ENCODE results near the gene GPR18. TPM values are rescaled to one million over a fixed set of nuclear protein-coding genes. Genes with fewer than 3 reads are reported as not detected.

The GPR18 gene
- total RNA-seq, 1 experiment from 2014 or later: not detected

DNA sequence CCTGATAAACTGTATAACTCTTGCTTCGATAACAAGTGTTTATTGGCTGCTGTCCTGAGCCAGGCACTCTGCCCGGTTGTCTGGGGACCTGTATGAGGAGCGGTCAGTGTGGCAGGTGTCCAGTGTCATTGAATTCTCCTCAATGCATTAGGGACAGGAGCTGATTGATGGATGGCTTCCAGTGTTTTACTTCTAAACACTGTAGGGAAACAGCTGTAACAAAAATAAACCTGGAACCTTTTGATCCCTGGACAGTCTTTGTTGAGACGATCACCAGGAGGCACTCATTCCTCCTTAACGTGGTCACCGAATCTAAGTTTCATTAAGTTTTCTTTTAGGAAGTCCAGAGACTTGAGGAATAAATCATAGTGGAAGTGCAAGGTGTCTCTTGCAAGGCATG, 39.6 kb downstream of the GPR18 start:
- no peaks in the 10 kb centered on the region for H3K9me3 Mint-ChIP-seq
- Histone ChIP-seq H2BK20ac (ENCODE audit: low read depth, low read length, poor library complexity, severe bottlenecking) (no peak overlapping the region), H3K27me3 (ENCODE audit: insufficient read depth, low read length) (no peaks in the 10 kb centered on the region), H3K9ac (ENCODE audit: extremely low read depth, insufficient read length, low read length) (no peak overlapping the region), H3K9me3 (ENCODE audit: control insufficient read depth, low read depth, low read length) (no peaks in the 10 kb centered on the region), H4K20me1 (ENCODE audit: control insufficient read depth, insufficient read depth, insufficient read length) (no peaks in the 10 kb centered on the region), H2BK15ac (ENCODE audit: low read depth, low read length) (no peak overlapping the region), H3T11ph (ENCODE audit: low read length) (no peak overlapping the region), H2AFZ (ENCODE audit: low read length) (no peak overlapping the region), H3K14ac (ENCODE audit: insufficient read depth, low read length) (no peak overlapping the region), H3K79me1 (ENCODE audit: insufficient read depth, low read depth, low read length, poor library complexity, severe bottlenecking) (peaks cover 3% of the 10 kb centered on the region), H3K27ac (ENCODE audit: insufficient read length, low read depth, low read length) (no peak overlapping the region), H2BK12ac (ENCODE audit: insufficient read length, low read depth, low read length) (no peak overlapping the region), H3K23ac (ENCODE audit: insufficient read length, low read depth, low read length) (no peak overlapping the region), H3K79me2 (ENCODE audit: insufficient read depth, low read length) (peaks cover 16% of the 10 kb centered on the region), H4K8ac (replicated peaks; ENCODE audit: insufficient read length, low read depth, low read length) (no peak overlapping the region), H3K56ac (ENCODE audit: insufficient read length, low read depth, low read length) (no peak overlapping the region), H2AK5ac (ENCODE audit: insufficient read length, low read length) (no peak overlapping the region), H3K4me1 (ENCODE audit: insufficient read depth, low read length) (peaks cover 5% of the 10 kb centered on the region; the same call in 1 of the 2 replicates), H3K23me2 (ENCODE audit: insufficient read length, low read depth, low read length, poor library complexity, severe bottlenecking) (no peaks in the 10 kb centered on the region), H3K18ac (ENCODE audit: insufficient read length, low read depth, low read length) (no peak overlapping the region), H3K4me2 (ENCODE audit: insufficient read depth, insufficient read length, low read length) (no peak overlapping the region), H3K4ac (ENCODE audit: low read depth, low read length) (no peak overlapping the region), H2BK120ac (ENCODE audit: low read depth, low read length, poor library complexity, severe bottlenecking) (no peak overlapping the region), H2BK5ac (ENCODE audit: insufficient read length, low read length) (no peak overlapping the region), H4K91ac (ENCODE audit: insufficient read length, low read depth, low read length) (no peak overlapping the region), H4K5ac (ENCODE audit: insufficient read length, low read depth, low read length) (no peak overlapping the region)
- H3K36me3 Mint-ChIP-seq (ENCODE audit: insufficient read depth in 1 of 3, low read depth in 3 of 3): peaks cover 9 to 17% (median 11%) of the 10 kb centered on the region in 3 experiments; a peak in 6 of 7 replicates
- peak overlapping the region in 2 of 3 experiments; percentile 63 to 71; a peak in 4 of 7 replicates for H3K27ac Mint-ChIP-seq
- no peak overlapping the region for H3K4me3 Mint-ChIP-seq
- WGBS (ENCODE audit: extremely low coverage, insufficient read length, low lambda C conversion rate): no CpG with 5 or more reads among the region's 6 CpGs
- no peaks in the 10 kb centered on the region for H3K27me3 Mint-ChIP-seq (ENCODE audit: low read depth)
- TF ChIP-seq, protein P1, sequence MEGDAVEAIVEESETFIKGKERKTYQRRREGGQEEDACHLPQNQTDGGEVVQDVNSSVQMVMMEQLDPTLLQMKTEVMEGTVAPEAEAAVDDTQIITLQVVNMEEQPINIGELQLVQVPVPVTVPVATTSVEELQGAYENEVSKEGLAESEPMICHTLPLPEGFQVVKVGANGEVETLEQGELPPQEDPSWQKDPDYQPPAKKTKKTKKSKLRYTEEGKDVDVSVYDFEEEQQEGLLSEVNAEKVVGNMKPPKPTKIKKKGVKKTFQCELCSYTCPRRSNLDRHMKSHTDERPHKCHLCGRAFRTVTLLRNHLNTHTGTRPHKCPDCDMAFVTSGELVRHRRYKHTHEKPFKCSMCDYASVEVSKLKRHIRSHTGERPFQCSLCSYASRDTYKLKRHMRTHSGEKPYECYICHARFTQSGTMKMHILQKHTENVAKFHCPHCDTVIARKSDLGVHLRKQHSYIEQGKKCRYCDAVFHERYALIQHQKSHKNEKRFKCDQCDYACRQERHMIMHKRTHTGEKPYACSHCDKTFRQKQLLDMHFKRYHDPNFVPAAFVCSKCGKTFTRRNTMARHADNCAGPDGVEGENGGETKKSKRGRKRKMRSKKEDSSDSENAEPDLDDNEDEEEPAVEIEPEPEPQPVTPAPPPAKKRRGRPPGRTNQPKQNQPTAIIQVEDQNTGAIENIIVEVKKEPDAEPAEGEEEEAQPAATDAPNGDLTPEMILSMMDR (conservative IDR thresholded peaks at IDR 0.05): no peak
- no peak for DNase-seq
- H3K4me1 Mint-ChIP-seq: peaks cover 37 to 42% of the 10 kb centered on the region in 2 experiments

All from H9 (cell line).